C1 segment of cervical spinal cord (tissue), 14 donors: ENCODE measurements around the gene CLSTN2.

Experiments used
- DNase-seq, 14 donors: peaks; one replicate each; lab custom pipeline; 2025; lab: John Stamatoyannopoulos, UW

Gene CLSTN2

GRCh38 chr3:140540262-140540661 lies 605.3 kb downstream of the CLSTN2 start:
- DNase-seq: no peak

GRCh38 chr3:140541975-140542653 lies 607.1 kb downstream of the CLSTN2 start:
- no peak for DNase-seq

GRCh38 chr3:140545197-140545596 lies 610.2 kb downstream of the CLSTN2 start:
- DNase-seq: no peak

- no peak for DNase-seq
These were observed 610.8 kb downstream of the CLSTN2 start for GRCh38 chr3:140545756-140546155.

- DNase-seq: no peak
These were observed 611.7 kb downstream of the CLSTN2 start for GRCh38 chr3:140546649-140547048.

GRCh38 chr3:140552403-140552802 lies 617.4 kb downstream of the CLSTN2 start:
- no peak for DNase-seq

GRCh38 chr3:140552898-140553297 lies 617.9 kb downstream of the CLSTN2 start:
- DNase-seq: no peak

GRCh38 chr3:140553591-140553990 lies 618.6 kb downstream of the CLSTN2 start:
- no peak for DNase-seq

- DNase-seq: no peak
These were observed 620.7 kb downstream of the CLSTN2 start for GRCh38 chr3:140555666-140556065.

GRCh38 chr3:140557476-140557875 lies 622.5 kb downstream of the CLSTN2 start:
- DNase-seq: no peak

- no peak for DNase-seq
These were observed 624.6 kb downstream of the CLSTN2 start for GRCh38 chr3:140559546-140559945.

GRCh38 chr3:140563206-140563760 lies 628.3 kb downstream of the CLSTN2 start:
- no peak for DNase-seq

GRCh38 chr3:140568131-140568530 lies 633.1 kb downstream of the CLSTN2 start:
- no peak for DNase-seq

- DNase-seq: peak in 7 of 14 donors; percentile 9 to 41 (median 15)
These were observed 634.0 kb downstream of the CLSTN2 start for GRCh38 chr3:140568842-140569520.

- DNase-seq: no peak
These were observed 635.6 kb downstream of the CLSTN2 start for GRCh38 chr3:140570602-140571001.

GRCh38 chr3:140571836-140572235 lies 636.9 kb downstream of the CLSTN2 start:
- no peak for DNase-seq

GRCh38 chr3:140572334-140572733 lies 637.3 kb downstream of the CLSTN2 start:
- DNase-seq: no peak

GRCh38 chr3:140573011-140573410 lies 638.0 kb downstream of the CLSTN2 start:
- DNase-seq: peak in 5 of 14 donors; percentile 7 to 43 (median 21)

- no peak for DNase-seq
These were observed 639.4 kb downstream of the CLSTN2 start for GRCh38 chr3:140574375-140574774.

GRCh38 chr3:140576449-140576848 lies 641.5 kb downstream of the CLSTN2 start:
- no peak for DNase-seq

- DNase-seq: no peak
These were observed 642.9 kb downstream of the CLSTN2 start for GRCh38 chr3:140577911-140578310.

GRCh38 chr3:140579260-140579659 lies 644.3 kb downstream of the CLSTN2 start:
- DNase-seq: no peak

- no peak for DNase-seq
These were observed 645.8 kb downstream of the CLSTN2 start for GRCh38 chr3:140580746-140581145.
